HEK293T (cell line): ENCODE data around the gene KLHL17.

Source experiments
- CTCF ChIA-PET: fragments of 350-600 bp; formaldehyde crosslinking; extraction: SDS; loops from one replicate; lab custom pipeline; 2021; ENCODE audit warnings: antibody characterized with exemption, inconsistent platforms; lab: Yijun Ruan, JAX
- POLR2A ChIA-PET: fragments of 350-600 bp; formaldehyde crosslinking; extraction: SDS; loops from one replicate; lab custom pipeline; 2020; ENCODE audit warnings: antibody characterized with exemption, inconsistent platforms; lab: Yijun Ruan, JAX
- DNase-seq: peaks from one replicate; pipeline ENCODE4 v3.0.0; 2012; ENCODE audit warnings: mixed read lengths; ENCODE audit errors: extremely low spot score
- ARNT ChIP-seq: fragments of 450-650 bp; IDR thresholded peaks from 2 replicates; pipeline ENCODE4 v1.6.1; 2017; ENCODE audit warnings: mild to moderate bottlenecking
- CTBP1 ChIP-seq: fragments of 450-650 bp; IDR thresholded peaks from 2 replicates; pipeline ENCODE4 v1.6.1; 2016; ENCODE audit warnings: borderline replicate concordance
- ELF4 ChIP-seq: fragments of 450-650 bp; IDR thresholded peaks from 2 replicates; pipeline ENCODE4 v1.6.1; 2017; ENCODE audit warnings: antibody characterized with exemption
- FOXA1 ChIP-seq: fragments of 450-650 bp; IDR thresholded peaks from 2 replicates; pipeline ENCODE4 v1.6.1; 2016; ENCODE audit warnings: mild to moderate bottlenecking
- FOXK2 ChIP-seq: fragments of 450-650 bp; IDR thresholded peaks from 2 replicates; pipeline ENCODE4 v1.6.1; 2016; ENCODE audit warnings: mild to moderate bottlenecking
- FOXM1 ChIP-seq: fragments of 450-650 bp; IDR thresholded peaks from 2 replicates; pipeline ENCODE4 v1.6.1; 2017; ENCODE audit warnings: mild to moderate bottlenecking, borderline replicate concordance
- HDGF ChIP-seq: fragments of 450-650 bp; IDR thresholded peaks from 2 replicates; pipeline ENCODE4 v1.6.1; 2017; ENCODE audit warnings: antibody characterized with exemption, borderline replicate concordance
- L3MBTL2 ChIP-seq: fragments of 450-650 bp; conservative IDR thresholded peaks from 2 replicates; pipeline ENCODE4 v1.6.1; 2016; ENCODE audit warnings: mild to moderate bottlenecking
- LEF1 ChIP-seq: fragments of 450-650 bp; IDR thresholded peaks from 2 replicates; pipeline ENCODE4 v1.6.1; 2017; ENCODE audit warnings: mild to moderate bottlenecking, borderline replicate concordance
- NFRKB ChIP-seq: fragments of 450-650 bp; IDR thresholded peaks from 2 replicates; pipeline ENCODE4 v1.6.1; 2016; ENCODE audit warnings: mild to moderate bottlenecking, moderate library complexity
- PKNOX1 ChIP-seq: fragments of 450-650 bp; IDR thresholded peaks from 2 replicates; pipeline ENCODE4 v1.6.1; 2016
- SP1 ChIP-seq: fragments of 450-650 bp; IDR thresholded peaks from 2 replicates; pipeline ENCODE4 v1.6.1; 2017
- SUZ12 ChIP-seq: fragments of 450-650 bp; IDR thresholded peaks from 2 replicates; pipeline ENCODE4 v1.6.1; 2016; ENCODE audit warnings: mild to moderate bottlenecking
- TARDBP ChIP-seq: fragments of 450-650 bp; IDR thresholded peaks from 2 replicates; pipeline ENCODE4 v1.6.1; 2016
- ZNF384 ChIP-seq: fragments of 450-650 bp; IDR thresholded peaks from 2 replicates; pipeline ENCODE4 v1.6.1; 2016

KLHL17 gene

GRCh38 chr1:925561-926421 lies 34.6 kb upstream of the KLHL17 start:
- ChIA-PET POLR2A (interaction anchor here (0.9 to 1.2 kb wide), 3 partner anchors 15 to 24 kb away, joined by 3 to 4 read pairs (median 3); no protein-coding TSS in a partner anchor), CTCF (interaction anchor here (0.8 to 1.0 kb wide), 2 partner anchors 13 to 16 kb away, joined by 3 read pairs; no protein-coding TSS in a partner anchor)
- no peak for TF ChIP-seq L3MBTL2
- DNase-seq = peak; percentile 52

- ChIA-PET POLR2A (interaction anchor here (1.2 kb wide), 1 partner anchor 13 kb away, joined by 3 read pairs; no protein-coding TSS in a partner anchor), CTCF (interaction anchor here (0.6 kb wide), 1 partner anchor 28 kb away, joined by 3 read pairs; no protein-coding TSS in a partner anchor)
- no peak for DNase-seq
- TF ChIP-seq HDGF = no peak
- no peak for TF ChIP-seq LEF1
- TF ChIP-seq CTBP1 = no peak
Measured at GRCh38 chr1:927234-927633, 33.1 kb upstream of the KLHL17 start.

- DNase-seq = no peak
- ChIA-PET CTCF (interaction anchor here (0.6 kb wide), 1 partner anchor 48 kb away, joined by 3 read pairs; no protein-coding TSS in a partner anchor), POLR2A (interaction anchor here (1.8 to 6.4 kb wide), 2 partner anchors 10 to 13 kb away, joined by 5 to 57 read pairs; no protein-coding TSS in a partner anchor)
- no peak for TF ChIP-seq PKNOX1
- no peak for TF ChIP-seq SP1
- TF ChIP-seq ARNT = no peak
- TF ChIP-seq ELF4 = no peak
- TF ChIP-seq FOXM1 = no peak
Measured at GRCh38 chr1:927748-928147, 32.6 kb upstream of the KLHL17 start.

- ChIA-PET CTCF (interaction anchor here (0.9 to 1.6 kb wide), 3 partner anchors 10 to 24 kb away, joined by 3 to 8 read pairs (median 6); no protein-coding TSS in a partner anchor), POLR2A (interaction anchor here (0.8 to 6.4 kb wide), 4 partner anchors 9 to 23 kb away, joined by 3 to 57 read pairs (median 4); no protein-coding TSS in a partner anchor)
- no peak for DNase-seq
- TF ChIP-seq FOXA1 = no peak
- no peak for TF ChIP-seq HDGF
- no peak for TF ChIP-seq SP1
- no peak for TF ChIP-seq PKNOX1
- TF ChIP-seq SUZ12 = no peak
- no peak for TF ChIP-seq TARDBP
- no peak for TF ChIP-seq CTBP1
- TF ChIP-seq ZNF384 = no peak
- TF ChIP-seq ARNT = no peak
- no peak for TF ChIP-seq NFRKB
- no peak for TF ChIP-seq FOXM1
- no peak for TF ChIP-seq FOXK2
- no peak for TF ChIP-seq L3MBTL2
Measured at GRCh38 chr1:928825-929661, 31.3 kb upstream of the KLHL17 start.

- ChIA-PET CTCF (interaction anchor here (1.3 to 1.6 kb wide), 3 partner anchors 9 to 25 kb away, joined by 4 to 8 read pairs (median 6); no protein-coding TSS in a partner anchor), POLR2A (interaction anchor here (0.8 to 6.4 kb wide), 6 partner anchors 8 to 37 kb away, joined by 3 to 57 read pairs (median 4); no protein-coding TSS in a partner anchor)
- TF ChIP-seq CTBP1 (no peak), L3MBTL2 (no peak), SP1 (no peak), ARNT (no peak), HDGF (no peak), FOXK2 (no peak), PKNOX1 (no peak), FOXA1 (no peak)
- no peak for DNase-seq
Measured at GRCh38 chr1:929712-930632, 30.4 kb upstream of the KLHL17 start.
